Measurements from ENCODE around the gene ACAN. TPM values are rescaled to one million over a fixed set of nuclear protein-coding genes. Genes with fewer than 3 reads are reported as not detected.

The ACAN gene
- polyA plus RNA-seq, 1 of the 3 experiments (the other 2 are of a cell fraction), result not detected

- Histone ChIP-seq H2AFZ (ENCODE audit: low read depth) (no peak overlapping the region), H3K9me2 (no peaks in the 10 kb centered on the region), H3K4me2 (no peak overlapping the region), H4K20me1 (ENCODE audit: insufficient read depth) (no peaks in the 10 kb centered on the region), H3K9me3 (no peaks in the 10 kb centered on the region), H3K27me3 (ENCODE audit: insufficient read depth) (no peaks in the 10 kb centered on the region), H3K27ac (ENCODE audit: low read depth in 2 of 2, low read length in 1 of 2) (no peak overlapping the region), H3K36me3 (replicated peaks in 1 of 2; ENCODE audit: control insufficient read depth in 1 of 2, insufficient read depth in 2 of 2, low read length in 1 of 2) (no peaks in the 10 kb centered on the region), H3F3A (replicated peaks; ENCODE audit: insufficient read depth) (no peaks in the 10 kb centered on the region), H3K4me3 (ENCODE audit: low read depth in 2 of 2, low read length in 1 of 2) (no peak overlapping the region), H3K9ac (no peak overlapping the region), H3K79me2 (ENCODE audit: insufficient read depth) (no peaks in the 10 kb centered on the region), H3K4me1 (ENCODE audit: control insufficient read depth in 1 of 2, insufficient read depth in 2 of 2, low read depth in 1 of 2, low read length in 1 of 2) (no peaks in the 10 kb centered on the region)
- DNase-seq, result no peak
- 46% methylated on average over 1 of the region's 1 CpG for WGBS (ENCODE audit: low lambda C conversion rate)
- POLR2A ChIA-PET, result no interaction called here
- TF ChIP-seq RXRA (IDR thresholded peaks at IDR 0.05; ENCODE audit: borderline replicate concordance, low read depth) (no peak), NRF1 (IDR thresholded peaks at IDR 0.05; ENCODE audit: low read depth, low read length) (no peak), ELF1 (IDR thresholded peaks at IDR 0.05) (no peak), RCOR1 (IDR thresholded peaks at IDR 0.05; ENCODE audit: low read length) (no peak), POLR2AphosphoS5 (IDR thresholded peaks at IDR 0.05; ENCODE audit: low read depth, low read length) (no peak), EZH2phosphoT487 (IDR thresholded peaks at IDR 0.05; ENCODE audit: borderline replicate concordance, low read depth) (no peak), ZBTB33 (IDR thresholded peaks at IDR 0.05; ENCODE audit: borderline replicate concordance, low read depth) (no peak), TEAD4 (IDR thresholded peaks at IDR 0.05; ENCODE audit: borderline replicate concordance, insufficient read depth) (no peak), GATA2 (CRISPR knock-in tag; IDR thresholded peaks at IDR 0.05) (no peak), IRF3 (IDR thresholded peaks at IDR 0.05; ENCODE audit: low read depth, low read length) (no peak)
- CTCF ChIA-PET, result no interaction called here
These were observed 23.3 kb upstream of the ACAN start for GRCh38 chr15:88779944-88780343.

- H4K20me1 ChIP-seq (ENCODE audit: insufficient read depth), result no peaks in the 10 kb centered on the region
- ChIA-PET POLR2A (no interaction called here), CTCF (no interaction called here)
- no peaks in the 10 kb centered on the region for H3K4me1 ChIP-seq (ENCODE audit: control insufficient read depth in 1 of 2, insufficient read depth in 2 of 2, low read depth in 1 of 2, low read length in 1 of 2)
- no peak overlapping the region for H2AFZ ChIP-seq (ENCODE audit: low read depth)
- H3K4me2 ChIP-seq, result no peak overlapping the region
- no peaks in the 10 kb centered on the region for H3K9me3 ChIP-seq
- no peak overlapping the region for H3K9ac ChIP-seq
- no peak overlapping the region for H3K4me3 ChIP-seq (ENCODE audit: low read depth in 2 of 2, low read length in 1 of 2)
- no peak for DNase-seq
- 8% methylated on average over 8 of the region's 8 CpGs for WGBS (ENCODE audit: low lambda C conversion rate)
- H3K27ac ChIP-seq (ENCODE audit: low read depth in 2 of 2, low read length in 1 of 2), result no peak overlapping the region
- no peaks in the 10 kb centered on the region for H3K79me2 ChIP-seq (ENCODE audit: insufficient read depth)
- no peaks in the 10 kb centered on the region for H3K36me3 ChIP-seq (replicated peaks in 1 of 2; ENCODE audit: control insufficient read depth in 1 of 2, insufficient read depth in 2 of 2, low read length in 1 of 2)
- H3F3A ChIP-seq (replicated peaks; ENCODE audit: insufficient read depth), result no peaks in the 10 kb centered on the region
- no peaks in the 10 kb centered on the region for H3K9me2 ChIP-seq
- no peaks in the 10 kb centered on the region for H3K27me3 ChIP-seq (ENCODE audit: insufficient read depth)
- TF ChIP-seq POLR2AphosphoS5 (IDR thresholded peaks at IDR 0.05; ENCODE audit: low read depth, low read length), result no peak
- TF ChIP-seq ELF1 (IDR thresholded peaks at IDR 0.05), result no peak
- no peak for TF ChIP-seq SMC3 (IDR thresholded peaks at IDR 0.05; ENCODE audit: low read depth, low read length)
- TF ChIP-seq ZBTB33 (IDR thresholded peaks at IDR 0.05; ENCODE audit: borderline replicate concordance, low read depth), result no peak
- no peak for TF ChIP-seq EP300 (IDR thresholded peaks at IDR 0.05; ENCODE audit: borderline replicate concordance in 1 of 2, low read depth in 1 of 2, low read length in 1 of 2)
- TF ChIP-seq RFX5 (IDR thresholded peaks at IDR 0.05; ENCODE audit: low read length), result no peak
- no peak for TF ChIP-seq MXI1 (IDR thresholded peaks at IDR 0.05; ENCODE audit: low read depth, low read length)
- no peak for TF ChIP-seq NFIC (IDR thresholded peaks at IDR 0.05; ENCODE audit: borderline replicate concordance)
- no peak for TF ChIP-seq MEF2A (IDR thresholded peaks at IDR 0.05; ENCODE audit: borderline replicate concordance, low read depth)
- no peak for TF ChIP-seq USF1 (IDR thresholded peaks at IDR 0.05; ENCODE audit: borderline replicate concordance, low read depth)
- no peak for TF ChIP-seq GABPA (IDR thresholded peaks at IDR 0.05; ENCODE audit: low read depth)
- TF ChIP-seq RXRA (IDR thresholded peaks at IDR 0.05; ENCODE audit: borderline replicate concordance, low read depth), result no peak
- TF ChIP-seq TCF12 (IDR thresholded peaks at IDR 0.05), result no peak
- TF ChIP-seq EZH2phosphoT487 (IDR thresholded peaks at IDR 0.05; ENCODE audit: borderline replicate concordance, low read depth), result no peak
- no peak for TF ChIP-seq CTCF (IDR thresholded peaks at IDR 0.05)
- TF ChIP-seq JUND (IDR thresholded peaks at IDR 0.05), result no peak
These were observed 20.8 kb upstream of the ACAN start for GRCh38 chr15:88782465-88782864.

All from SK-N-SH (cell line).